Liver (tissue), 3 donors: ENCODE results near the gene ID4.

Experiments
- EGR1 ChIP-seq, 2 donors: IDR thresholded peaks; 2 replicates each; pipeline ENCODE4 v1.6.1; 2016 to 2018; ENCODE audit warnings: antibody characterized with exemption in 2 of 2, low read depth in 2 of 2
- NR2F2 ChIP-seq: IDR thresholded peaks from 2 replicates; pipeline ENCODE4 v1.6.1; 2016; ENCODE audit warnings: antibody characterized with exemption
- RXRA ChIP-seq, 2 donors: IDR thresholded peaks; 2 replicates each; pipeline ENCODE4 v1.6.1; 2017 to 2018; ENCODE audit warnings: antibody characterized with exemption in 2 of 2, mild to moderate bottlenecking in 1 of 2
- YY1 ChIP-seq: IDR thresholded peaks from 2 replicates; pipeline ENCODE4 v1.6.1; 2016; ENCODE audit warnings: antibody characterized with exemption, mild to moderate bottlenecking
- TF ChIP-seq, protein P1 (sequence below): IDR thresholded peaks from 2 replicates; pipeline ENCODE4 v1.6.1; 2016; ENCODE audit warnings: antibody characterized with exemption
- TF ChIP-seq, protein P2 (sequence below): fragments of 150-350 bp; IDR thresholded peaks from 2 replicates; pipeline ENCODE4 v1.5.1; 2017; ENCODE audit warnings: improper control_type of control experiment, low read depth, low read length; ENCODE audit not compliant: missing input control
- TF ChIP-seq, protein P3 (sequence below): IDR thresholded peaks from 2 replicates; pipeline ENCODE4 v1.6.1; 2016; ENCODE audit warnings: antibody characterized with exemption
- donor health status: healthy.
- donor health status: healthy.

DNA sequence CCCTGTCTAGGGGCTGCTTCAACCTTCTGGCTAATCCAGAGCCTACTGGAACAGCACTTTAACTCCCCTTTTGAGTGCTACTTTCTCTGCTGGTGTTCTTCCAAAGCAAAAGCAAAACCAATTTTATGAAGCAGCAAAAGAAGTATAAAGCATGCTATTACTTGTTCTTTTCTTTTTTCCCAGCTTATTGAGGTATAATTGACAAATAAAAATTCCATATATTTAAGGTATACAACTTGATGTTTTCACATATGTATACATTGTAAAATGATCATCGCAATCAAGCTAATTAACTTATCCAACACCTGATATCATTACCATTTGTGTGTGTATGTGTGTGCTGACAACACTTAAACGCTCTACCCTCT lies 14.9 kb downstream of the ID4 start:
- TF ChIP-seq, protein P1, sequence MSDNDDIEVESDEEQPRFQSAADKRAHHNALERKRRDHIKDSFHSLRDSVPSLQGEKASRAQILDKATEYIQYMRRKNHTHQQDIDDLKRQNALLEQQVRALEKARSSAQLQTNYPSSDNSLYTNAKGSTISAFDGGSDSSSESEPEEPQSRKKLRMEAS, result no peak
- TF ChIP-seq, protein P2, sequence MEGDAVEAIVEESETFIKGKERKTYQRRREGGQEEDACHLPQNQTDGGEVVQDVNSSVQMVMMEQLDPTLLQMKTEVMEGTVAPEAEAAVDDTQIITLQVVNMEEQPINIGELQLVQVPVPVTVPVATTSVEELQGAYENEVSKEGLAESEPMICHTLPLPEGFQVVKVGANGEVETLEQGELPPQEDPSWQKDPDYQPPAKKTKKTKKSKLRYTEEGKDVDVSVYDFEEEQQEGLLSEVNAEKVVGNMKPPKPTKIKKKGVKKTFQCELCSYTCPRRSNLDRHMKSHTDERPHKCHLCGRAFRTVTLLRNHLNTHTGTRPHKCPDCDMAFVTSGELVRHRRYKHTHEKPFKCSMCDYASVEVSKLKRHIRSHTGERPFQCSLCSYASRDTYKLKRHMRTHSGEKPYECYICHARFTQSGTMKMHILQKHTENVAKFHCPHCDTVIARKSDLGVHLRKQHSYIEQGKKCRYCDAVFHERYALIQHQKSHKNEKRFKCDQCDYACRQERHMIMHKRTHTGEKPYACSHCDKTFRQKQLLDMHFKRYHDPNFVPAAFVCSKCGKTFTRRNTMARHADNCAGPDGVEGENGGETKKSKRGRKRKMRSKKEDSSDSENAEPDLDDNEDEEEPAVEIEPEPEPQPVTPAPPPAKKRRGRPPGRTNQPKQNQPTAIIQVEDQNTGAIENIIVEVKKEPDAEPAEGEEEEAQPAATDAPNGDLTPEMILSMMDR, result no peak
- TF ChIP-seq EGR1 (IDR thresholded peaks at IDR 0.05; ENCODE audit: low read depth in 2 of 2), result no peak
- TF ChIP-seq NR2F2, result no peak
- TF ChIP-seq, protein P3, sequence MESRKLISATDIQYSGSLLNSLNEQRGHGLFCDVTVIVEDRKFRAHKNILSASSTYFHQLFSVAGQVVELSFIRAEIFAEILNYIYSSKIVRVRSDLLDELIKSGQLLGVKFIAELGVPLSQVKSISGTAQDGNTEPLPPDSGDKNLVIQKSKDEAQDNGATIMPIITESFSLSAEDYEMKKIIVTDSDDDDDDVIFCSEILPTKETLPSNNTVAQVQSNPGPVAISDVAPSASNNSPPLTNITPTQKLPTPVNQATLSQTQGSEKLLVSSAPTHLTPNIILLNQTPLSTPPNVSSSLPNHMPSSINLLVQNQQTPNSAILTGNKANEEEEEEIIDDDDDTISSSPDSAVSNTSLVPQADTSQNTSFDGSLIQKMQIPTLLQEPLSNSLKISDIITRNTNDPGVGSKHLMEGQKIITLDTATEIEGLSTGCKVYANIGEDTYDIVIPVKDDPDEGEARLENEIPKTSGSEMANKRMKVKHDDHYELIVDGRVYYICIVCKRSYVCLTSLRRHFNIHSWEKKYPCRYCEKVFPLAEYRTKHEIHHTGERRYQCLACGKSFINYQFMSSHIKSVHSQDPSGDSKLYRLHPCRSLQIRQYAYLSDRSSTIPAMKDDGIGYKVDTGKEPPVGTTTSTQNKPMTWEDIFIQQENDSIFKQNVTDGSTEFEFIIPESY, result no peak
- TF ChIP-seq YY1, result no peak
- TF ChIP-seq RXRA (IDR thresholded peaks at IDR 0.05), result no peak
